Activated CD4-positive, alpha-beta T cell treated with anti-CD3 and anti-CD28 coated beads, Interleukin-2, amount 50 U/mL, for 24 hours (primary cell): Measurements from ENCODE around the gene CDH23.

Source experiments
- DNase-seq, 2 donors: peaks; one replicate each; pipeline ENCODE4 v3.0.0-alpha.2; 2020; ENCODE audit warnings: low read depth in 1 of 2, low spot score in 1 of 2

Gene CDH23

GRCh38 chr10:71532878-71533277, 136.2 kb downstream of the CDH23 start:
- DNase-seq: no peak

GRCh38 chr10:71533936-71534335, 137.2 kb downstream of the CDH23 start:
- DNase-seq: no peak

GRCh38 chr10:71534568-71535194, 138.0 kb downstream of the CDH23 start:
- no peak for DNase-seq

- DNase-seq: no peak
These were observed 139.6 kb downstream of the CDH23 start for GRCh38 chr10:71536332-71536731.

- DNase-seq: no peak
These were observed 140.4 kb downstream of the CDH23 start for GRCh38 chr10:71537125-71537524.

GRCh38 chr10:71537681-71538080, 141.0 kb downstream of the CDH23 start:
- DNase-seq: no peak

- no peak for DNase-seq
These were observed 142.0 kb downstream of the CDH23 start for GRCh38 chr10:71538608-71539260.

- DNase-seq: no peak
These were observed 142.9 kb downstream of the CDH23 start for GRCh38 chr10:71539442-71540118.

GRCh38 chr10:71542478-71542877, 145.8 kb downstream of the CDH23 start:
- no peak for DNase-seq

- no peak for DNase-seq
These were observed 147.0 kb downstream of the CDH23 start for GRCh38 chr10:71543608-71544170.

- DNase-seq: no peak
These were observed 148.3 kb downstream of the CDH23 start for GRCh38 chr10:71545001-71545400.

- no peak for DNase-seq
These were observed 149.5 kb downstream of the CDH23 start for GRCh38 chr10:71546220-71546619.

- DNase-seq: no peak
These were observed 150.6 kb downstream of the CDH23 start for GRCh38 chr10:71547312-71547711.

- no peak for DNase-seq
These were observed 151.4 kb downstream of the CDH23 start for GRCh38 chr10:71547876-71548846.

- DNase-seq: no peak
These were observed 153.2 kb downstream of the CDH23 start for GRCh38 chr10:71549766-71550533.

GRCh38 chr10:71550628-71551027, 153.9 kb downstream of the CDH23 start:
- DNase-seq: no peak

- DNase-seq: no peak
These were observed 155.2 kb downstream of the CDH23 start for GRCh38 chr10:71551970-71552369.

GRCh38 chr10:71553432-71553831, 156.7 kb downstream of the CDH23 start:
- DNase-seq: no peak

GRCh38 chr10:71554671-71555070, 158.0 kb downstream of the CDH23 start:
- DNase-seq: no peak

GRCh38 chr10:71555087-71555723, 158.5 kb downstream of the CDH23 start:
- DNase-seq: no peak
